HK-2 (cell line): ENCODE data around the gene NFIX.

Experiments
- DNase-seq: peaks from one replicate; pipeline ENCODE4 v3.0.0-alpha.2; 2018; ENCODE audit not compliant: unreplicated experiment

The NFIX gene

DNA sequence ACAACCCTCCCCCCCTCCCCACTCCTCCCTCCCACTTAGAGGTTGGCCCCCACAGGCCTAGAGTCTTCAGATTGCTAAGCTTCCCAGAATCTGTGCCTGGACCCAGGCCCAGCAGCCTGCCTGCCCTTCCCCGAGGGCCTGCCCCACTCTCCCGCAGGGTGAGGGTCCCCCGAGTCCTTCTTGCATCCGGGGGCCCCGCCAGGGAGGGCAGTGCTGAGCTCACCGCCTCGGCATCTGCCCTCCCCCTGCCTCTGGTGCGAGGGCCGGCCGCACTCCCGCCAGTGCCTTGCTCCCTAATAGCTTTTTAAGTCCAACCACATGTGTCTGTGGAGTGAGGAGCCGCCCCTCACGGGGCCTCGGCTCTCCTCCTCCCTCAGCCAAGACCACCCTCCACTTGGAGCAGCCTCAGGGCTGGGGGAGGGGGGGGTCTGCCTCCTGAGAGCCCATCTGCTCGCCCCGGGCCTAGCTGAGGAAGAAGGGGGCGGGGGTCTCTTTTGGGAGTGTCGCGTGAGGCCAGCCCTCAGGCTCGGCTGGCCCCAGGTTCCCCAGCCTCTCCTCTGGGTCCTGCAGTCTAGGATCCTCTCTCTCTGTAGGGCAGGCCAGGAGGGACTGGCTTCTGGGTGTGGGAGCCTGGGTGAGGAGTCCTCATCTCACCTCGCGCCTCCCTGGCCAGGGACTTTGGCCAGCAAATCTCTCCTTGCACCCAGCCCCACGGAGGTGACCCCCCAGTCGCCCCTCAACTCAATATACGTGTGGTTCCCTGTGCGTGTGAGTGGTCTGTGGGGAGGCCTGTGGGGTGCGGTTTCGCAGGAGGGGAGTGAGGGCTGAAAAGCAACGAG, 60.2 kb downstream of the NFIX start:
- peak; percentile 83 for DNase-seq

DNA sequence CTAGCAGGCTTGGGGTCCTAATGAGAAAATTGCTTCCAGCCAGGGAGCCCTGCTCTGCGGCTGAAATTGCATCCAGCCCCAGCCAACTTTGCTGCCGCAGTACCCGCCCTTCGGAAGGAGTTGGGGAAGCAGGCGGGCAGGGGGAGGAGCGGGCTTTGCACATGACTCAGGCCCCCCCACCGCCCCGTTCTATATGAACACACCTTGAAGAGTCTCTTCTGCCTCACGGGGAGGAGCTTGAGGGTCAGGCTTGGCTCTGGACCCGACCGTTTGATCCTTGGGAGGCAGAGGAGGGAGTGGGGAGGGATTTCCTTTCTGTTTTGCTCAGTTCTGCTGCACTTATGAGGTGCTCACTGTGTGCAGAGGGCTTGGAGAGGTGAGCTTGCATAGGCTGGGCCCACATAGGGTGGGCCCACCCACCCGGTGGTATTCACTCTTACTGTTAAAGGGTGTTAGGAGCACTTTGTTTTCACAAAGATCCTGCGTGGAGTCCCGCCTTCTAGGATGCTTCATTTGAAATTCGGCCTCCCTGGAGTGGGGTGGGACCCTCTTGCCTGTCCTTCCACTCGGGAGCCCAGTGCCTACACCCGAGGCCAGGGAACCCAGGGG, 60.9 kb downstream of the NFIX start:
- DNase-seq: peak; percentile 93

DNA sequence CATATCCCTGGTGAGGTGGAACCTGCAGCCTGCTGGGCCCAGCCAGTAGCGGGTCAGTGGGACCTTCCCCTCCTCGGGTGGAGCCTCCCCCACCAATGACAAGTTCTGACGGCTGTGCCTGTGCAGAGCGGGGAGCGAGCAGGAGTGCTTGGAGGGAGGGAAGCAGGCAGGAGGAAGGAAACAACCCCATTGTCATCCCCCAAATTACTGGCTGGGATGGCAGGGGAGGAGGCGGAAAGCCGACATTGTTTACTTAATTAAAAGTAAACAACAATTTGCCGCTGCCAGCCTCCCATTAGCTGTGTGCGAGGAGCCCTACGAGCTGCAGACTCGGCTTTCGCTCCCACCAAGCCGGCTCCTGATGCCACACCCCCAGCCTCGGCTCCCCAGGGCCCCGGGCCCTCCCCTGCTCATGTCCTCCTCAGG, 61.9 kb downstream of the NFIX start:
- DNase-seq: no peak

DNA sequence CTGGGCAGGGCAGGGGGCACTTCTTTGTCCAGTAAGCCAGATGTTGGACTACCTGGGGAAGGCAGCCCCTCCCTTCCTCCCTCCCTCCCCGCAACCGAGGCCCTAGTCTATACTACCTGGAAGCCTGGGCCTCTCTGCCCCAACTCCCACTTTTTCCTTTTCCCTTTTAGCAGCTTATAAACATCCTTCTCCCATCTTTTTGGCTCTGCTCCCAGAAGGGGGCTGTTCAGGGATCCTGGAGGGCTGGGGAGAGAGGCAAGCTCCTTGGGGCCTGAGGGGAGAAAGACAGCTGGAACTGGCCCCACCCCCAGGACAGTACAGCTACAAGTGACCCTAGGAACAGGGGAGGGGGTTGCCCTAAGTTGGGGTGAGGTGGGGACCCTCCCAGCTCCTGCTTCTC, 62.5 kb downstream of the NFIX start:
- DNase-seq: no peak

DNA sequence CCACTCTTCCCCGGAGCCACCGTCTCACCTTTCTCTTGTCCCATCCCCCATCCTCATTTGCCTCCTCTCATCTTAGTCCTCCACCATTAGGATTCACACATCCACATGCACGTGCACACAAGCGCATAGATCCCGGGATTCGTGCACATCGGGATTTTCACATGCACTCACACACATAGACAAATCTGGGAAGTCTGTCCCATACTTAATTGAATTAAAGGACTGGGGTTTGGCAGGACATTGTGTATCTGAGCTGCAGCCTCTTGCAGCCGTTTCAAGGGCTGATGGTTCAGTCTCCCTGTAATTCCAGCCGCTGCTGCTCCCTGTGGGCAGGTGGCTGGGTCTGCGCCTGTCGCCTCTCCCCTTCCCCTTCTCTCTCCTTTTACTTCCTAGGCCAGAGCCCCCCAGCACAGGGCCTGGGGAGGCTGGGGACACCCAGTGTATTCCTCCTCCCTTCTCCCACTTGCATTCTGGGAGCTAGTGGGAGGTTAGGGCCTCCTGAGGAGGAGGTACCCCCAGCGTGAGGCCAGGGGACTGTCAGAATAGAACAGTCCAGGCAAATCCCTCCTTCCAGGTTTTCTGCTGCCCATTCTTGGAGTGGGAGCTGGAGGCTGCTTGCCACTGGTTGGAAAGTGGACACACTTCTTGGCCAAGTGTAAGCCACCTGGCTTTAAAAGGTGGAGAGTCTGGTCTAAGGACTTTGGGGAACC, 63.8 kb downstream of the NFIX start:
- DNase-seq: no peak

DNA sequence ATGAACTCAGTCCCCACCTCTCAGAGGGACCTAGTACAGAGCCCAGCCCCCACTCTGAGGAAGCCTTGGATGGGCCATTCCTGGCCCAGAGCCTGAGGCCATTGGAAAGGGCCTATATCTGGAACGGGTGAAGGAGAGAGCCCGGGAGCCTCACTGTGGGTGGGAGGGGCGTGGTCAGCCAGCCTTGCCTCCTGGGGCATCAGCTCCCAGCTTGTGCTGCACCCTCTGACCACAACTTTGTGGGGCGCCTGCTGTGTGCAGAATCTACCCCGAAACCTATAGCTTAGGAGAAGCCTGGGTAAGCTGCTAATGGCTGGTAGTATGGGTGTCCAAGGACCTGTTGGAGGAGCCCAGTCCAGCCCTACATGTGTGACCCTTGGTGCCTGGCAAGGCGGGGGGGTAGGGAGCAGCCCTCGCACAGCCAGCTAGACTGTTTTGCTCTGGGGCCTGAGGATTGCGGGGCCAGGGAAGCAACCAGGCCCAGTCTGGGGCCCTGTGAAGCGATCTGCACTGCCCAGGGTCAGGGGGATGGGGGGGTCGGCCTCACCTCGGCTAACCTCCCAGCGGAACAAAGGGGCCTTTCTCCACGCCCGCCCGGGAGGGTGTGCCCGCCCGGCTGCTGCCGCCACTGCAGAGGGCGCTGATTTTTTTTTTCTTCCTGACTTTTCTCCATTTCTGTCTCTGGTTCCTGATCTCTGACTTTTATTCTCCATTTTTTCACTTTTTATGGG, 65.1 kb downstream of the NFIX start:
- DNase-seq: peak; percentile 42

DNA sequence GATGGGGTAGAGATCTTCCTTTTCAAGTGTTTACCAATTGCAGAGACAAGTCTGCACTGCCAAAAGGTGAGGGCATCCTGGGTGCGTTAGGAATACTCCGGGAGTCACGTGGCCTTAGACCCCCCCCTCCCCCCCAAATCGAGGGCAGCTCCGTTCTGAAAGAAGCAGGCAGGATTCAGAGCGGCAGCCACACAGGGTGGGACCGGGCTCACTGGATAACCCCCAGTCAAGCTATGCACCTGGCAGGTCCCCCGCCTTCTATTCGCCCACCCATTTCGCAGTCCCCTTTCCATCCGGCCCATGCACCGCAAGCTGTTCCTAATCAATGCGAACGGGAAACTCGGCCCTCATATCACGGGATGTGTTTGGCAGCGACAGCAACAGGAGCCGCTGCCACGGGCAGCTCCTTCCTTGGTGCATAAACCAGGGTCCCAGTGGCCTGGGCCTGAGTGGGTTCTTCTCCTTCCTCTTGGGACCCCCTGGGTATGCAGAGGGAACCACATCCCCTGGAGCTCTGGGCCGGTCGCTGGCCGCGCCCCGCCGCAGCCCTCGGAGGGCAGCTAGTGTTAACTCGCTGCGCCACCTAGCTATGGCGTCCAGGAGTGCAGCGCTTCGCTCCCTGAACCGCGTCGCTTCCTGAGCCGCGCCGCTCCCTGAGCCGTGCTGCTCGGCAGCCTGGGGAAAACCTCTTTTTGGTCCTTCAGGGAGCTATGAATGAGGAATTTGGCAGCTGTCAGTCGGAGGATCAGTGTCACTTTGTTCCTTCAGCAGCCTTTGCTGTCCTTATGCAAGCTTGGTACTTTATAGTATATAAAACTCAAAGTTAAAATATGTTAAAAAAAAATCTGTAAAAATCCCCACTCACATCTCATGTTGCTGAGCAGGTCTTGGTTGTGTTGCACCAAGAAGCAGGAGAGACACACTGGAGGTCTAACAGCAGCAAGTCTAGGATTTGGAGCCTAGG, 66.0 kb downstream of the NFIX start:
- DNase-seq: peak; percentile 82

DNA sequence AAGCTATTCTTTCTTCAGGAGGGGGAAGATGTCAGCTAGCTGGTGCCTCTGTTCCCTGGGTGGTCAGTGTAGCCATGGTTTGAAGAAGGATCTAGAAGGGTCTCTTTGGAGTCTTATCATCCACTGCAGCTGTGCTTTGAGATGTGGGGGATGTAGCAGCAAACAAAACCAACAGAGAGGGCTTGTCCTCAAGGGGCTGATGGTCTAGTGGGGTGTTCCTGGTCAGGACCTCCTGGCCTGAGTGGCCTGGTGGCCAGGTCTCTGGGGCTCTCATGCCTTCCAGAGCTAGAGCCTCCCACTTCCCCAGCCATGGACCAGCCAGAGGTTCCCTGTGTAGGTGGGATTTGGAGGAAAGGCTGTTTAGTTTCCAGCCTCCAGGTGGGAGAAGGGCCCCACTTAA, 67.0 kb downstream of the NFIX start:
- DNase-seq: no peak

DNA sequence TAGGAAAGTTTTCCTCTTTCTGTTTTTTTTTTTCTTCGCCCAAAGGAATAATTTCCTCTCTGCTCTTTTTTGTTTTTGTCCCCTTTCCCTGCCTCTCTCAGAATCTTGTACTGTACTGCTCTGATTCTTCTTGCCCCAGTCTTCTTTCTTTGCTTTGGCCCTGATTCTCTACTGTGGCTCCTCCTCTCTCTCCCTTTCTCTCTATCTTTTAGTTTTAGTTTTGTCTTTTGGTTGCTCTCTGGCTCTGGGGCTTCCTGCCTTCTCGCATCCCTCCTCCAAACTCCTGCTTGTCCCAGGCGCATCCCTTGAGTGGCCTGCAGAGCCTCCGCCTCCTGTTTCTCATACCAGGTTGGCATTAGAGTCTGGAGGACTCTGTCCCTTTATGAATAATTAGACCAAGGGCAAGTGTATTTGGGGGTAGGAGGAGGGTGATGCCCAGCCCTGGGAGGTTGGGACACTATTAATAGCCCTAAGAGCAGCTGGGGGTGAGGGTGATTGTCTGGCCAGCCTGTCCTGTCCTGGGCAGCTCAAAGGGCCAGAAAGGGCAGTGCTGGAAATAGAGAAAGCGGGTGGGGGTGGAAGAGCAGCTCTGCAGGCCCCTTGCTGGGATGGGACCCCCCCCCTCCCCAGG, 68.3 kb downstream of the NFIX start:
- no peak for DNase-seq

DNA sequence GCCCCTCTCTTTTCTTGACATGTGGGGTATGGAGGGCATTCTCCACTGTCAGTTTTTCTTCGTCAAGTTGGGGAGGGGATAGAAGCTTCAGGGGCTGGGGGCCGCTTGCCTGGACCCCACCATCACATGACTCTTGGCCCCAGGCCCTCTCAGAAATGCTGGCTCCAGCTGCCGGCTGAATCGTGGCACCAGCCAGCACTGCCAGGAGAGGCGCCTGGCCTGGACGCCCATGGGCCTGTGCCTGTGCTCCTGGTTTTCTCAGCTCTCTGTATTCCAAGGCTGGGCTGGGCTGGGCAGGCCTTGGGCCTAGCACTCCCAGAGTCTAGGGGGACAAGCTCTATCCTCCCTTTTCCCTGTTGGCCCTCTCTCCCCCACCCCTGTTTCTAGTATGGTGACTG, 68.8 kb downstream of the NFIX start:
- DNase-seq: no peak

DNA sequence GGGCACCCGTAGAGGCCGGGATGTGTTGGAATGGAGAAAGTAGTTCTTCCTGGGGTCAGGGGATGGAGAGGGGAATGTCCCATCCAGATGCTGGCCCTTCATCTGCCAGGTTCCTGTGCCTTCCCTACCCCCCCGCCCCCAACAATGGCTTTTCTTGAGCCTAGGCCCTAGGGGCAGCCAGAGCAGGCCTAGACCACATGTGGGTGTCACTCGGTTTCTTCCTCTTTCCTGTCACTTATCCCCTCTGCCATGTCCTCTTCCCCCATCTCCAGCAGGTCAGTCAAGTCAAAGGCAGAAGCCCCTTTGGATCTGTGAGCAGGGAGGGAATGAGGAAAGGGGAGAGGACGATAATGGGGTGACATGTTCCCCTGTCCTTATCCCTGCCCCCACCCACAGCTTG, 71.0 kb downstream of the NFIX start:
- DNase-seq: no peak

DNA sequence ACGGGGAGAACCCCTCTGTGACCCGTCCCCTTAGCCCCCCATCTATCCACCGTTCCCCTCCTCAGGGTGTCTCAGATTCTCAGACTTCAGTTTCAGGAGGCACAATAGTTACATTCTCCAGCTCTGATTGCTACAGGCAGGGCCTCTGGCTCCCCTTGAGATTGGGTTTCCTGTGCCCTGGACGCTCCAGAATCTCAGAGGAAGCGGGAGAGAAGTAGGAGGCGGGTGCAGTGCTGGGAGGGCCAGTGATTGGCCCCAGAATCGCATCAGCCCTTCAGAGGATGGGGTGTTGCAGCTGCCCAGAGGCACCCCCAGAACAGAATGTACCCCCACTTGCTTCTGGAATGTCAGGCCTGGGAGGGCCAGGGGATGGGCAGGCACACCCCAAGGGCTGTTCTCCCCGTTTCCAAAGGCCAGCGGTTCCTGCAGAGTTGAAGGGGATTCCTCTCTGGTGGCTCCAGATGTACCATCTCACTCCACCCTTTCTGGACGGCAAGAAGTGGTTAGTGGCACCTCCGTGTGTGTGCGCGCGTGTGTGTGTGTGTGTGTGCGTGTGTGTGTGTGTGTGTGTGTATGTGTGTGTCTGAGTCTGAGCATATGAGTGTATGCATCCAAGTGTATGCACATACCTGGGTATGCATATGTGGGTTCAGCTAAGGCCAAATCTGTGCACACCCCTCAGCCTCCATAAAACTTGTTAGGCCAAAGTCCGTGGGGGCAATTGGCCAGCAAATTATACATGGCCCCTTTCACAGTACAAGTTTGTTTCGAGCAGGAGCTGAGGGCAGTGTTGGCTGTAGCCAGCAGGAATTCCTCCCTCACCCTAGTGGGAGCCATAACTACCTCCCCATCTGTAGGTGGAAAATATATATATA, 71.9 kb downstream of the NFIX start:
- DNase-seq: no peak

DNA sequence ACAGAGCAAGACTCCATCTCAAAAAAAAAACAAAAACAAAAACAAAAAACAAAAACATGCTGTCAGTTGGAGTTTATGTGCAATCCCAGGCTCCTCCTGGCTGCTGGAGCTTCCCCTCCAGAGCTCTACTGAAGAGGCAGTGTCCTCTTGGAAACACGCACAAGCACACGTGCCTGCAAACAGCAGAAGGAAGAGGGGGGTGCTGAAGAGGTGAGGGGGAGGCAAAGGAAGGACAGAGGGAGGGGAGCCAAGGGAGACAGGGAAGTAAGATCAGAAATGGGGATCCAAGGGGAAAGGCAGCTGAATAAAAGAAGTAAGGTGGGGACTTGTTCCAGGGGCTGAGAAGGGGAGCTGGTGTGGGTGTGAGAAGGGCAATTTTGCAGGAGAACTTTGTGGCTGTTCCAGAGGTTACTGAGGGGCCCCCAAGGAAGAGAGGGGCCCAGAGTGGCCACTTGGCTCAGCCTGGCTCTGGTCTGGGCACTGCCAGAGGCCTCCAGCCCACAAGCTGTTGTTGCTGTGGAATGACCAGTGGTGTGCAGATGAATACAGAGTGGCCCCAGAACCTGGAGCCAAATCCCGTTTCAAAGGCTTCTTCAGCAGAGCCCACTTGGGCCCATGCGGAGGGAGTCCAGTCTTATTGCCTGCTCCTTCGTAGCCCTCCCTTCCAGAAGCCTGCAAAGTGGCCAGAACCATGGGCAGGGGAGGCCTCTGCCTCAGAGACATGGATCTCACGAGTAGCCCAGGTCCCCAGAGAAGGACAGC, 73.0 kb downstream of the NFIX start:
- no peak for DNase-seq

DNA sequence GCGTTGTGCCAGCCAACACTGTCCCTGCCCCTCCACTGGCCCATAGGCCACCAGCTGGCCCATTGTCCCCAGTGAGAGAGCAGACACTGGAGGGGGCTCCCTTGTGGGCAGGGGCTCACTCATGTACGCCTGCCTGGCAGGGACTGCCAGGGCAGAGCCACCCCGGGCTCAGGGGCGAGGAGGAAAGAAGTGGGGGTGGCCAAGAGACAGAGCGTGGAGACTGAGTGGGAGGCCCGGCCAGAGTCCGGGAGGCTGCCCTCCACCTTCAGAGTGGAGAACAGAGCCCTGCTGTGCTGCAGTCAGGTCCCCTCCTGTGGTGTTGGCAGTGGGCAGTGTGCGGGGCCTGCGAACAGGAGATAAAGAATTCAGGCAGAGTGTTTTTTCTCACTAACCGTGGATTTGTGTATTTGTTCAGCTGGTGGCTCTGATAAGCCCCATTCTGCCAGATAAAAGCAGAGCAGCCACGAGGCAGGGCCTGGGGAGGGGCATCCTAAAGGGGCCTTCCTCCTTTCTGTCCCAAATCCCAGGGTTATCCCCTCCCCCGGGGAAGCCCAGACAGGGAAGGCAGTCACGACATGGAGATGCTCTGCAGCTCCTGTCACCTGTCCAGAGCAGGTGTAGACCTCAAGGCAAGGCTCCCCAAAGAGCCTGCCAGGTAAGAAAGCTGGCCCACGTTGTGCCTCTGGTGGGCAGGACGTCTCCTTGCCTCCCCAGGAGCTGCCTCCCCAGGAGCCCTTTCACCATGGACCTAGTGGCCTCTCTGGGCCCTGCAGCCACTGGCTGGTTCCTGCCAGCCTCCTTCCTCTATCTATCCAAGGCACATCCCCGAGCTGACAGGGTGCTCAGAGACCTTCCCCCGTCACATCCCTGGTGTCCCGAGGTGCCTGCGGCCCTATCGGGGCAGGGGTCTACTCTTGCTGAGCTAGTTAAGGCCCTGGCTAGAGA, 74.4 kb downstream of the NFIX start:
- DNase-seq: no peak

DNA sequence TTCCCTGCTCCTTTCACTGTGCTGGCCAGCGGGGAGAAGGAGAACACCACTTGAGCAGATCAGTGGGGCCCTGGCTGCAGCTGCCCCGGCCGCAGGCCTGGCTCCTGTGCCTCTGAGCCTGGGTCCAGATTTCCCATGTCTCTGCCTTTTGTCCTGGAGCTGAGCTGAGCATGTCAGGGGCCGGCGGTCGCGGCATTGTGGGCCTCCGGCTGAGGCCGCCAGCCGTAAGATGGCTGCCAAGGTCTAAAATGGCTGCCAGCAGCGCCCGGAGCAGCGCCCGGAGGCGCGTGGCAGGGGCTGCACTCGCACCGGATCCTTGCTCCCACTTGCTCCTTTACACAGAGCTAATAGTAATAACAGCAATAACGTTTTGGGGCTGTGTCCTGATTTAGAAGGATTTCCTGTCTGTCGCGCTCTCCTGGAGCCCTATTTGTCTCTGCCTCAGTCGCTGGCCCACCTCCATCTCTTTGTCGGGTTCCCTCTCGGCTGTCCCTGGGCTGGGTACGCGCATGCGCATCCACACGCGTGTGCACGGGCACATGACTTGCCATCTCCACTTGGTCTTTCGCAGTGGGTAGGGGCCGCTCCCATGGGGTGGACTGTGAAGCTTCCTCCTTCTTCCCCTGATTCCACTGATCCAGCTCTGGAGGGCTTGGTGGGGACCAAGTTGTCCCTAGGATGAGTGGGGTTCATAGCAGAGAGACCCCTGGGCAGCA, 75.3 kb downstream of the NFIX start:
- DNase-seq: no peak

DNA sequence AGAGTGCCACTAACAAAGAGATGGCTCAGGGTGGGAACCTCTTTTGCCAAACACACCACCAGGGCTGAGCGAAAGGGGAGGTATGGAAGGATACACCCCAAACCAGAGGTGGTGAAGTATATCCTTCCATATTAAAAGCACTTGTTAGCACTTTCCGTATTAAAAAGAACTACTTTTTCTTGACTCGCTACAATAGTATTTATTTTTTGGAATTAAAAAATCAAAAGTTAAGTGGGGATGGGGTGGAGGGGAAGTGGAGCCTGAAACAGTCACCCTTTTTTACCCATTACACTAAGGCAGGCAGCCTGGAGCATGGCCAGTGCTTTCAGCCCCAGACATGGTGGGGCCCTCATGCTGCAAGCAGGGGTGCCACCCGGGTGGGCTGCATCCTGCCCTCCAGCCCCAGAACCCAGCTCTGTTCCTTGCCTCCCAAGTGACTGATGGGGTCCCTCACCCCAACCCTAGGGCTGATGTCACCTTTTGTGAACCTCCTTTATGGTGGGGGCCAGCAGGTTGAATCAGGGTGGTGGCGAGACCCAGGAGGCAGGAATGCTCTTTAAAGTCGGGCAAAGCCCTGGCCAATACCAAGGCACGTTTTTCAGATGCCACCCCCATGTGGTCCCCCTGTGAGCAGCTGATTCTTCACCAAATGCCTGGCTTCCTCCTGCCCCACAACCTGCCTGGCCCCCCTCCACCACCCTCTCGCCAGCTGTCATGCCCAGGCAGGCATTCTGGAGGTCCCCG, 76.3 kb downstream of the NFIX start:
- no peak for DNase-seq
